A673 (cell line): ENCODE measurements around the gene HOXA13.

Experiments used
- EZH2 ChIP-seq: fragments of 200-600 bp; sonication (generic); IDR thresholded peaks from 2 replicates; pipeline ENCODE4 v1.6.1; 2017; ENCODE audit warnings: borderline replicate concordance, low read depth, mild to moderate bottlenecking, mixed read lengths, antibody characterized with exemption, low read length; ENCODE audit not compliant: poor library complexity, severe bottlenecking
- TF ChIP-seq, protein P1 (sequence below): fragments of 300-800, 200-600 bp; sonication (generic); conservative IDR thresholded peaks from 2 replicates; pipeline ENCODE4 v1.5.1; 2017; ENCODE audit warnings: low read depth, mild to moderate bottlenecking, antibody characterized with exemption, low read length, moderate library complexity, mixed read lengths

DNA sequence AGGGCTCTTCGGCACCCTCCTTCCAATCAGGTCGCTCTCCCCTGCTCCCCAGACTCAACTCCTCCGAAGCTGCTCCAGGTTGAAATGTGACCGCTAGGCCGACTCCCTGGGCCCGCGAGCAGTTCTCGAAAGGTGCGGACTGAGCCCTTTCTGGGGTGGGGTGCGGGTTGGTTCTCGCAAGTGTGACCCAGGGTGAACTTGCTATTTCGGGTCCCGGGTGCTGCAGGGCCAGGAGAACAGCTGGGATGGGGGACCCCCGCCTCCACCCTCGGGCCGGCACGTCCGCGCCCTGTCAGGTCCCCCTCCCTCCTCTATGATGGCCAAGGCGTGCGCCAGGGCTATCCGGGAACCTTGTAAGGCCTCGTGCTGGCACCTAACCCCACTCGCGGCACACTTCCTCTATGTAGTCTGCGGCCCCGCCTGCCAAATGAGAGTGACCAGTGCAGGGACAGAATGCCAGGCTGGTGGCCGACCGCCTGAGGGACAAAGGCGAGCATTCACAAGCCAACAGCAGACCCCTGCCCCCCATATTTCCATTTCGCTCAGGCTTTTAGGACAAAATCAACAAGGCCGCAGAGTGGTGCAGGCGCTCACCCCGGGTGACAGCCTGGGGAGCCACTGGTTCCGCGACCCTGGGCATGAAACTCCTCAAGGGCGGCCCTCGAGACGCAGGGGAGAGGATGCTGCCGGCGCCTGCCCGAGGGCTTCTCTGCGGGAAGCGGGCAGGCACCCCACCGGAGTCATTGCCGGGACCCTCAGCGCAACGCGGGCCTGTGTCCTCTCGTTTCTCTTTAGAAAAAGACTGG is 13.7 kb upstream of the HOXA13 start:
- TF ChIP-seq, protein P1, sequence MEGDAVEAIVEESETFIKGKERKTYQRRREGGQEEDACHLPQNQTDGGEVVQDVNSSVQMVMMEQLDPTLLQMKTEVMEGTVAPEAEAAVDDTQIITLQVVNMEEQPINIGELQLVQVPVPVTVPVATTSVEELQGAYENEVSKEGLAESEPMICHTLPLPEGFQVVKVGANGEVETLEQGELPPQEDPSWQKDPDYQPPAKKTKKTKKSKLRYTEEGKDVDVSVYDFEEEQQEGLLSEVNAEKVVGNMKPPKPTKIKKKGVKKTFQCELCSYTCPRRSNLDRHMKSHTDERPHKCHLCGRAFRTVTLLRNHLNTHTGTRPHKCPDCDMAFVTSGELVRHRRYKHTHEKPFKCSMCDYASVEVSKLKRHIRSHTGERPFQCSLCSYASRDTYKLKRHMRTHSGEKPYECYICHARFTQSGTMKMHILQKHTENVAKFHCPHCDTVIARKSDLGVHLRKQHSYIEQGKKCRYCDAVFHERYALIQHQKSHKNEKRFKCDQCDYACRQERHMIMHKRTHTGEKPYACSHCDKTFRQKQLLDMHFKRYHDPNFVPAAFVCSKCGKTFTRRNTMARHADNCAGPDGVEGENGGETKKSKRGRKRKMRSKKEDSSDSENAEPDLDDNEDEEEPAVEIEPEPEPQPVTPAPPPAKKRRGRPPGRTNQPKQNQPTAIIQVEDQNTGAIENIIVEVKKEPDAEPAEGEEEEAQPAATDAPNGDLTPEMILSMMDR: no peak
- TF ChIP-seq EZH2: no peak
